GM12878 (cell line): Measurements from ENCODE around the gene WDR45B. TPM values are rescaled to one million over a fixed set of nuclear protein-coding genes. Genes with fewer than 3 reads are reported as not detected.

ENCODE experiments used
- ATAC-seq: fragments of 200-7000 bp; cut with Tn5 transposase; 3 replicates; pipeline ENCODE4 v1.9.1; 2020; ENCODE audit warnings: mild to moderate bottlenecking, moderate library complexity
- BruUV-seq: library from RNA; stranded (reverse); fragments of 400-500 nt; replicated peaks from 2 replicates; lab custom pipeline; 2021; lab: Mats Ljungman, UMichigan
- CTCF ChIA-PET: fragments of 300-600 bp; sonication (Branson Sonifier 250); formaldehyde crosslinking; extraction: SDS; loops from one replicate; lab custom pipeline; 2021; ENCODE audit warnings: inconsistent platforms; lab: Yijun Ruan, JAX
- POLR2A ChIA-PET: fragments of 350-600 bp; formaldehyde crosslinking; extraction: SDS; loops from one replicate; lab custom pipeline; 2021; ENCODE audit warnings: inconsistent platforms; lab: Charles Lee
- RAD21 ChIA-PET: fragments of 300-600 bp; sonication (Branson Sonifier 250); formaldehyde crosslinking; loops from one replicate; lab custom pipeline; 2023; ENCODE audit warnings: antibody characterized with exemption; ENCODE audit not compliant: unreplicated experiment; lab: Charles Lee
- SMC1A ChIA-PET: fragments of 300-600 bp; sonication (Branson Sonifier 250); formaldehyde crosslinking; loops from one replicate; lab custom pipeline; 2023; ENCODE audit not compliant: unreplicated experiment, uncharacterized antibody; lab: Charles Lee
- DNase-seq: peaks from one replicate; pipeline ENCODE4 v3.0.0-alpha.2; 2011; ENCODE audit warnings: low read depth, low spot score
- FAIRE-seq: peaks from 3 replicates; lab custom pipeline; 2011; peaks lifted over from hg19 to GRCh38; lab: Jason Lieb, UNC
- H2AFZ ChIP-seq: 2 replicates; pipeline ENCODE4 v1.6.0; 2011; ENCODE audit warnings: low read depth, low read length, control low read depth; ENCODE audit not compliant: control insufficient read depth
- H3K27ac ChIP-seq: 2 replicates; pipeline ENCODE4 v1.5.1; 2011; ENCODE audit warnings: control low read depth; ENCODE audit not compliant: control insufficient read depth, insufficient read depth
- H3K27me3 ChIP-seq, 2 experiments: replicated peaks in 1 of 2; 2 replicates each; pipeline versions ENCODE4 v1.6.0 to v1.6.1; 2011; ENCODE audit warnings: low read length in 1 of 2; ENCODE audit not compliant: control insufficient read depth in 2 of 2, insufficient read depth in 2 of 2
- H3K36me3 ChIP-seq, 2 experiments: 2 replicates each; pipeline ENCODE4 v1.5.1; 2011; ENCODE audit warnings: low read length in 1 of 2; ENCODE audit not compliant: control insufficient read depth in 2 of 2, insufficient read depth in 2 of 2
- H3K4me1 ChIP-seq: 2 replicates; pipeline ENCODE4 v1.6.1; 2011; ENCODE audit warnings: mild to moderate bottlenecking, low read length, moderate library complexity, mixed read lengths; ENCODE audit not compliant: control insufficient read depth, insufficient read depth
- H3K4me2 ChIP-seq: 2 replicates; pipeline ENCODE4 v1.6.0; 2011; ENCODE audit warnings: control low read depth; ENCODE audit not compliant: control insufficient read depth, insufficient read depth
- H3K4me3 ChIP-seq: fragments of 200-600 bp; sonication (generic); 2 replicates; pipeline ENCODE4 v1.5.1; 2016
- H3K79me2 ChIP-seq: 2 replicates; pipeline ENCODE4 v1.6.0; 2011; ENCODE audit warnings: low read length; ENCODE audit not compliant: control insufficient read depth, insufficient read depth
- H3K9ac ChIP-seq: 2 replicates; pipeline ENCODE4 v1.8.0; 2011; ENCODE audit warnings: low read length, control low read depth, mixed read lengths; ENCODE audit not compliant: control insufficient read depth, insufficient read depth
- H3K9me3 ChIP-seq: replicated peaks from 3 replicates; pipeline ENCODE4 v1.5.1; 2011; ENCODE audit warnings: mild to moderate bottlenecking, low read length; ENCODE audit not compliant: control insufficient read depth, insufficient read depth
- H4K20me1 ChIP-seq: 2 replicates; pipeline ENCODE4 v1.6.0; 2011; ENCODE audit not compliant: control insufficient read depth, insufficient read depth
- CHD1 ChIP-seq: IDR thresholded peaks from 2 replicates; pipeline ENCODE4 v1.6.1; 2012; ENCODE audit warnings: low read depth, low read length, improper control_type of control experiment
- FOXK2 ChIP-seq: fragments of 450-650 bp; IDR thresholded peaks from 2 replicates; pipeline ENCODE4 v1.6.1; 2017; ENCODE audit warnings: mild to moderate bottlenecking, moderate library complexity
- FOXM1 ChIP-seq: IDR thresholded peaks from 2 replicates; pipeline ENCODE4 v1.6.1; 2012; ENCODE audit warnings: low read depth, mild to moderate bottlenecking, inconsistent platforms, low read length, moderate library complexity
- HCFC1 ChIP-seq: fragments of 150-350 bp; IDR thresholded peaks from 2 replicates; pipeline ENCODE4 v1.6.1; 2014; ENCODE audit warnings: low read length
- IKZF1 ChIP-seq: fragments of 450-650 bp; conservative IDR thresholded peaks from 2 replicates; pipeline ENCODE4 v1.6.1; 2017; ENCODE audit warnings: antibody characterized with exemption, mild to moderate bottlenecking
- RAD21 ChIP-seq: IDR thresholded peaks from 2 replicates; pipeline ENCODE4 v1.6.1; 2011; ENCODE audit warnings: mild to moderate bottlenecking, low read depth, low read length, moderate library complexity; ENCODE audit not compliant: insufficient read depth
- SIX5 ChIP-seq: IDR thresholded peaks from 2 replicates; pipeline ENCODE4 v1.6.1; 2011; ENCODE audit warnings: mild to moderate bottlenecking, low read depth, low read length, moderate library complexity; ENCODE audit not compliant: severe bottlenecking
- SP1 ChIP-seq: IDR thresholded peaks from one replicate; pipeline ENCODE4 v1.6.1; 2011; ENCODE audit warnings: low read depth, low read length
- SREBF2 ChIP-seq: IDR thresholded peaks from 2 replicates; pipeline ENCODE4 v1.6.1; 2012; ENCODE audit warnings: mild to moderate bottlenecking, low read length
- TCF7 ChIP-seq: IDR thresholded peaks from 2 replicates; pipeline ENCODE4 v1.6.1; 2014; ENCODE audit warnings: antibody characterized with exemption, borderline replicate concordance
- WGBS: methylation state at CpG from one replicate; pipeline ENCODE4 v1.1.6; 2016; ENCODE audit warnings: low lambda C conversion rate; ENCODE audit not compliant: insufficient replicate concordance, insufficient coverage; ENCODE audit errors: missing lambda C conversion rate; 5-methylcytosine and 5-hydroxymethylcytosine counted together
- in situ Hi-C: fragments of 300-500 bp; cut with MboI; formaldehyde crosslinking; loops from 9 replicates; pipeline ENCODE4 v1.14.3; 2018; ENCODE audit warnings: mixed read lengths
- intact Hi-C: fragments of 100-400 bp; cut with micrococcal nuclease; formaldehyde crosslinking; loops from one replicate; pipeline ENCODE4 v1.14.2; 2022; ENCODE audit not compliant: unreplicated experiment
- polyA plus RNA-seq, 11 experiments: library from polyadenylated mRNA; depleted of rRNA in 4 of 11; unstranded in 6 of 11; stranded (reverse) in 5 of 11; fragments of >200 nt; fragmentation: Nextera tagmentation in 4 of 11; fragmentation: Illumina TruSeq in 1 of 11; extraction: Ambion mirVana in 4 of 11; extraction: Trizol in 1 of 11; gene quantifications; 1 replicate in 1 of 11; 2 replicates in 10 of 11; pipeline versions ENCODE4 v1.2.1 to v1.2.3, GENCODE V29; 2011 to 2016; ENCODE audit warnings: inconsistent platforms in 2 of 11, missing spikeins in 2 of 11, low read depth in 1 of 11
- total RNA-seq, 4 experiments: library from RNA; depleted of rRNA in 3 of 4; stranded (reverse); fragments of >200 nt in 3 of 4; fragmentation: Illumina TruSeq in 1 of 4; extraction: Trizol in 1 of 4; gene quantifications; 2 replicates each; pipeline versions ENCODE4 v1.2.1 to v1.2.3, GENCODE V29; 2013 to 2021
- TF ChIP-seq, protein P1 (sequence below): IDR thresholded peaks from 2 replicates; pipeline ENCODE4 v1.6.1; 2011; ENCODE audit warnings: borderline replicate concordance, low read depth, mild to moderate bottlenecking, moderate library complexity, low read length; ENCODE audit not compliant: insufficient read depth, poor library complexity, severe bottlenecking

The WDR45B gene
- total and polyA plus RNA-seq, 10 of the 15 experiments (the other 5 are each of a cell fraction or from before 2014, with no cell fraction given), result 1.0 to 73.7 (median 26.6) TPM

DNA sequence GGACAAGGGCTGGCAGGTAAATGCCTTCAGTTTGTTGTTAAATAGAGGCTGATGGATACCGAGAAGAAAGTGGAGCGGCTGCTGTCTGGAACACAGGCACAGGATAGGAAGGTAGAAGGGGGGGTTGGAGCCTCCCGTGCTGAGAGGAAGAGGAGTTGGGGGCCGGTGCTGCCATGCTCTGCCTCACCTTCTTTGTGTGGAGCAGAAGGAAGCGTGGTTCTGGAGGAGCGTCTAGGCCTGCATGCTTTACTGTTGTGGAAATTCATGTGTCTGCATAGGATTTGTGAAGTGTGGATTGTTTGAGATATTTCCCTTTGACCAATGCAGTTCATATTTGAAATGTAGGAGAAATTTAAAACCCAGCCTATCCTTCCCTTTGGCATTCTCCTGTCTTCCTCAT, 76.4 kb downstream of the WDR45B start:
- ChIA-PET POLR2A (no interaction called here), SMC1A (no interaction called here), RAD21 (no interaction called here), CTCF (no interaction called here)
- DNase-seq, result no peak
- no peak overlapping the region for H3K9ac ChIP-seq
- no peaks in the 10 kb centered on the region for H3K4me1 ChIP-seq
- peaks cover 25 to 38% of the 10 kb centered on the region in 2 experiments for H3K36me3 ChIP-seq
- WGBS, result 99% methylated on average over 6 of the region's 6 CpGs
- H3K27me3 ChIP-seq, result no peaks in the 10 kb centered on the region
- TF ChIP-seq, protein P1, sequence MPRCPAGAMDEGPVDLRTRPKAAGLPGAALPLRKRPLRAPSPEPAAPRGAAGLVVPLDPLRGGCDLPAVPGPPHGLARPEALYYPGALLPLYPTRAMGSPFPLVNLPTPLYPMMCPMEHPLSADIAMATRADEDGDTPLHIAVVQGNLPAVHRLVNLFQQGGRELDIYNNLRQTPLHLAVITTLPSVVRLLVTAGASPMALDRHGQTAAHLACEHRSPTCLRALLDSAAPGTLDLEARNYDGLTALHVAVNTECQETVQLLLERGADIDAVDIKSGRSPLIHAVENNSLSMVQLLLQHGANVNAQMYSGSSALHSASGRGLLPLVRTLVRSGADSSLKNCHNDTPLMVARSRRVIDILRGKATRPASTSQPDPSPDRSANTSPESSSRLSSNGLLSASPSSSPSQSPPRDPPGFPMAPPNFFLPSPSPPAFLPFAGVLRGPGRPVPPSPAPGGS, result no peak
- TF ChIP-seq SP1 (no peak), CHD1 (no peak), SIX5 (no peak), RAD21 (no peak), FOXM1 (no peak), HCFC1 (no peak), SREBF2 (no peak), IKZF1 (no peak), FOXK2 (no peak), TCF7 (no peak)
- H3K79me2 ChIP-seq, result no peaks in the 10 kb centered on the region
- BruUV-seq, result no TSS peak
- 0 out of 2 replicates have a peak, but pooled peaks cover 3% of the 10 kb centered on the region for H4K20me1 ChIP-seq
- no peak overlapping the region for H3K4me2 ChIP-seq
- H3K4me3 ChIP-seq, result no peak overlapping the region
- no peak for ATAC-seq
- FAIRE-seq, result no peak
- H3K27ac ChIP-seq, result no peak overlapping the region
- no peak overlapping the region for H2AFZ ChIP-seq
- in situ Hi-C loops (no loop called here), intact Hi-C loops (no loop called here)
- H3K9me3 ChIP-seq, result no peaks in the 10 kb centered on the region
